Fibroblast of mammary gland (primary cell): ENCODE data around the gene ACP6.

Source experiments
- DNase-seq: peaks from one replicate; pipeline ENCODE4 v3.0.0-alpha.2; 2010; ENCODE audit warnings: low read depth
- H3K4me3 ChIP-seq: 2 replicates; pipeline ENCODE4 v1.5.1; 2011; ENCODE audit warnings: low read depth, mild to moderate bottlenecking, low read length, moderate library complexity; ENCODE audit not compliant: control insufficient read depth
- CTCF ChIP-seq: conservative IDR thresholded peaks from 2 replicates; pipeline ENCODE4 v1.5.1; 2011; ENCODE audit warnings: low read depth, low read length, inconsistent platforms; ENCODE audit not compliant: control insufficient read depth, insufficient read depth

Gene ACP6

DNA sequence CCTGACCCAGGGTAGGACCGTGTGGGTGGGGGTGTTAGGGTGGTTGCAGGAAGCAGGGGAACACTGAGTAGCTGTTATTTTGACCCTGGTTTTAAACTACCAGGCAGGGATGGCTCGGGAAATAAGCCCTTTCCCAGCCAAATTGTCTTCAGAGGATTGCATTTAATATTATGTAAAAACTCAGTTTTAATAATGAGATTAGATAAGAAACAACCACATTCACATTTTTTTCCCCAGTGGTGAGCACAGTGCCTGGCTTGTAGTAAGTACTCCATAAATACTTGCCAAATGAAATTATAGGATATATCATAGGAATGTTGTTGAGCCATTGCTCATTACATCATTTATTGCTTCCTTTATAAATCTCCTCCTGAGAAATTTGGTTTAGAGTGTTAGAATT lies 3.1 kb upstream of the ACP6 start:
- TF ChIP-seq CTCF: no peak
- no peak for DNase-seq

DNA sequence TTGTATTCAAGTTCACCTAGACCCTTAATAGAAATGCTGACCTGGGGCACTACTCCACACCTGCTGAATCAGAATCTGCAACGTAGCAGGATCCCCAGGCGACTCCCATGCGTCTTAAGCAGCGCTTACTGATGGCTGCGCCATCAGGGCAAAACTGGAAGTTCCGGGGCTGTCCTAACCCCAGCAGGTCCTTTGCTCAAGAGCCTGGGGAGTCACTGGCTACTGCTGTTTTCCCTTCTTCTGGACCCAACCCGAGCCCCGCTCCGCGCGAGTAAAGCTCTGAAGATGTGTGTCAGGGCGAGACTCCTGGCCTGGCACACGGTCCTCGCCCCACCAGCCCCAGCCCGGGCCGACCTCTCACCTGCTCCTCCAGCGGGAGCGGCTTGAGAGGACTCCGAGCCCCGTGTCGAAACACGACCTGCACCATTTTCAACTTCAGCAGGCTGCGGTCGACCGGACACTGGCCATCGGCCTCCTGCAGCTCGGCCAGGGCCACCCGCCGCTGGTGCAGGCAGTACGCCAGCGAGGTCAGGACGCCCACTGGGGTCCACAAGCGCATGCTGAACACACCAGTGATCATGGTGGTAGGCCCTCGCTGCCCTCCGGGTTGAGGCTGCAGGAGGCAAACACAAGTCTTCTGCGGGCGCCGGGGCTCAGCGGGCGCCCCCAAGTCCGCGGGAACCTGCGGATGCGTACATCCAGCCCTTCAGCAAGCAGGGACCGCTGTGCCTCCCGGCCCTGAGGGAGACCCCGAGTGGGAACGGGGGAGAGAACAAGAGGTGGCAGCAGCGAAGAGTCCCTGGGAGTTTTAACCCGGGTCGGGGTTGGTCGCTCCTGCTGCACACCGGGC lies 630 bp downstream of the ACP6 start:
- DNase-seq: peak; percentile 33
- peak overlapping the region; percentile 69 for H3K4me3 ChIP-seq
- no peak for TF ChIP-seq CTCF

More for the DNA sequence above, 3.1 kb upstream of the ACP6 start:
- no peak overlapping the region for H3K4me3 ChIP-seq

DNA sequence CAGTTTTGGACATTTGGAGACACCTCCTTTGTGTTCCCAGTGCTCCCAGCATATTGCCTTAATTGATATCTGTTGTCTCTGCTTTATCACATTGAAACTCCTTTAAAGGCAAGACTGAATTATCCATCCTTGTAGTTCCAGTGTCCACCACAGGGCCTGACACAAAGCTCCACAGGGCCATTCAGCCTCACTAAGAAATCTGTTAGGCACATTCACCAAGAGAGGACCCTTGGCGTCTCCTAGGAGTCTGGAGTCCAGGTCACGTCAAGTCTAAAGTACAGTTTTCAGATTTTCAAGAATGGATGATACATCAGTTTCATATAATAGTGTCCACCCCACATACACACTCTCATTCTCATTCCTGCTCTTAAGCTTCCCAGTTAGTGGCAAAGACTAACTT lies 4.8 kb downstream of the ACP6 start:
- no peak overlapping the region for H3K4me3 ChIP-seq
- DNase-seq: peak; percentile 4
- TF ChIP-seq CTCF: peak; percentile 27

DNA sequence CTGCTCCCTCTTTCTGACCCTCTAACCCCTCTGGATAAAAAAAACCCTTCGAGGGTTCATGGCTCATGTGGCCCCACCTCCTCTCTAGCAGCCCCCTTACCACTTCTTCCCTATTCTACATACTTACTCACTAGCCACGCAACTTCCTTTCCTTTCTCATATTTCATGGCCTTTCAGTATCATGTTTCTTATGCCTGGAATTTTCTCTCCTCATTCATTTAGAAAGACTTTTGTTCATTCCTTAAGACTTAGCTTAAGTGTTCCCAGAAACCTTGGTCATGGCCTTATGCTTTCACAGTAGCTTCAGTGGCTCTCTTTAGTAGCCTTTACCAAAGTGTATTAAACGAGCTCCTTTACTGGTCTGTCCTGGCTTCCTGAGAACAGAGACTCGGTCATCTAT lies 6.1 kb downstream of the ACP6 start:
- H3K4me3 ChIP-seq: no peak overlapping the region
- TF ChIP-seq CTCF: no peak
- peak; percentile 5 for DNase-seq

GRCh38 chr1:147654511-147654910 lies 15.8 kb downstream of the ACP6 start:
- no peak for DNase-seq
- H3K4me3 ChIP-seq: no peak overlapping the region
- no peak for TF ChIP-seq CTCF

- no peak for DNase-seq
- no peak overlapping the region for H3K4me3 ChIP-seq
- no peak for TF ChIP-seq CTCF
These were observed 18.0 kb downstream of the ACP6 start for GRCh38 chr1:147652306-147652705.
